NCI-H446 treated with DMSO at 0.1 percent for 48 hours (cell line): ENCODE results near the gene KLHDC3.

ENCODE experiments used
- DNase-seq: peaks from one replicate; lab custom pipeline; 2025; lab: John Stamatoyannopoulos, UW

KLHDC3 gene

GRCh38 chr6:43059168-43060033 lies 45.4 kb downstream of the KLHDC3 start, which contains the start of the genes KLC4 and MRPL2:
Gene KLC4 (plus strand): TSS chr6:43059631. CDS start chr6:43061336, 1,705 bp downstream.
Gene MRPL2 (minus strand): TSS chr6:43059434. CDS start chr6:43059381, 53 bp downstream.
- peak; percentile 98 for DNase-seq

DNA sequence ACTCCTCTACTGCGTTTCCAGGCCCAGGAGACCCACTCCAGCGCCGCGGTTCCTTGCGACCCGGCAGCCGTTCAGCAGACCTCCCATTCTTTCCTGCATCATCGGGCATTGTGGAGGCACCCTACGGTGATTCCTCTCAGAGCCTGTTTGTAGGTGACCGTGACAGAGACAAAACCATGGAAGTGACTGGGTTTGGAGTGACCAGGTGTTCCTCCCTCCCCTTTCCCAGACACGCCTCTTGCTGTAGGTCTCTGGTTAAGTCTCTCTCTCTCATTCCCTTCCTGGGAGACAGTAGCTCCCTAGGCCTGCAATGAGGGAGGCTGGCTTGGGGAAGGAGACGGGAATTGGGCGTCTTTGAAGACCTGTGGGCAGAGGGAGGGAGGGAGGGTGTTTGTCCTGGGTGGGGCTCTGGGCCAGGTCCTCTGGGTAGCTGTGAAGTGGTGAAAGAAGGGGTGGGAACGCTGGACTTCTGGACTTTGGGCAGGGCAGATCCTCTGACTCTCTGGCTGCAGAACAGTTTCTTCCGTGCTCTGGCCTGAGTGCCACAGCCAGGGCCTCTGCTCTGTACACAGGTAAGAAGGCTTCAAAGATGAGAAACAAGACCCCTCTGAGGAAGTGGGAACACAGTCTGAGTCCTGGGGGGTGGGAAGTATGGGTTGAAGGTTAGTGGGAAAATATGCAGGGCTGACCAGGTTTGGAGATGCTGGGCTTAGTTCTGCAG lies 46.1 kb downstream of the KLHDC3 start:
- no peak for DNase-seq

DNA sequence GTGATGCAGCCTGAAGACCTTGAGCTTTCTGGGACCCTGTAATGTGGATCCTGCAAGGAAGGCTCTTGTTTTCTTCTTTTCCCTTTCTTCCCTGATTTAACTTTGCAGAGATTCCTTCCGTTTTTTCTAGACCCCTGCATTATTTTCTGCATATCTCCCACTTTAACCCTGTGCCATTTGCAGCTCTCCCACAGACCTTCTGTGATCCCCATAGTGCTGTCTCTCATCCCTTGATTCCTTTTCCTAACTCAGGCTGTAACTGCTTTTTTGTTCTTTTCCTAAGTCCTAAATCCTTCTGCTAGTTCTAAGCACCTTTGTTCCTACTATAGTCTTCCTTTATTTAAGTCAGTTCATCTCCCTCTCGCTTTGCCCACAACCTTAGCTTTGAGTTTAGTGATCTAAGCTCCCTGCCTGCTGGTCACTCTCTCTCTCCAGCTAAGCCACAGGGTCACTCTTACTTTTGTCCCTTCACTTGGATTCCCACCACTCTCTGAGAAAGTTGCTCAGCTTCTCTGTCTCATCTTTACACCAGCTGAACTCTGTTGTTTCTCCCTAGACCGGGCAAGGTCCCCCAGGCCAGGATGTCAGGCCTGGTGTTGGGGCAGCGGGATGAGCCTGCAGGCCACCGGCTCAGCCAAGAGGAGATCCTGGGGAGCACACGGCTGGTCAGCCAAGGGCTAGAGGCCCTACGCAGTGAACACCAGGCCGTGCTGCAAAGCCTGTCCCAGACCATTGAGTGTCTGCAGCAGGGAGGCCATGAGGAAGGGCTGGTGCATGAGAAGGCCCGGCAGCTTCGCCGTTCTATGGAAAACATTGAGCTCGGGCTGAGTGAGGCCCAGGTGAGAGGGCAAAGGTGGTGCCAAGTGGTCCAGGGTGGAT lies 46.9 kb downstream of the KLHDC3 start:
- no peak for DNase-seq

- no peak for DNase-seq
Observed at GRCh38 chr6:43061861-43062260, 47.8 kb downstream of the KLHDC3 start.

GRCh38 chr6:43062818-43063217 lies 48.8 kb downstream of the KLHDC3 start:
- no peak for DNase-seq

GRCh38 chr6:43070028-43070632 lies 56.1 kb downstream of the KLHDC3 start:
- peak; percentile 36 for DNase-seq
